GM18858 (cell line): ENCODE results near the gene TNS3.
"Not testable (repeated sequence)": the region's sequence is repeated elsewhere in the genome, so short reads cannot be mapped to it uniquely, and the experiment has no call there.

Experiments
- ATAC-seq: cut with Tn5 transposase; IDR thresholded peaks from one replicate; pipeline ENCODE4 v1.9.1; 2021; ENCODE audit not compliant: unreplicated experiment

Gene TNS3

DNA sequence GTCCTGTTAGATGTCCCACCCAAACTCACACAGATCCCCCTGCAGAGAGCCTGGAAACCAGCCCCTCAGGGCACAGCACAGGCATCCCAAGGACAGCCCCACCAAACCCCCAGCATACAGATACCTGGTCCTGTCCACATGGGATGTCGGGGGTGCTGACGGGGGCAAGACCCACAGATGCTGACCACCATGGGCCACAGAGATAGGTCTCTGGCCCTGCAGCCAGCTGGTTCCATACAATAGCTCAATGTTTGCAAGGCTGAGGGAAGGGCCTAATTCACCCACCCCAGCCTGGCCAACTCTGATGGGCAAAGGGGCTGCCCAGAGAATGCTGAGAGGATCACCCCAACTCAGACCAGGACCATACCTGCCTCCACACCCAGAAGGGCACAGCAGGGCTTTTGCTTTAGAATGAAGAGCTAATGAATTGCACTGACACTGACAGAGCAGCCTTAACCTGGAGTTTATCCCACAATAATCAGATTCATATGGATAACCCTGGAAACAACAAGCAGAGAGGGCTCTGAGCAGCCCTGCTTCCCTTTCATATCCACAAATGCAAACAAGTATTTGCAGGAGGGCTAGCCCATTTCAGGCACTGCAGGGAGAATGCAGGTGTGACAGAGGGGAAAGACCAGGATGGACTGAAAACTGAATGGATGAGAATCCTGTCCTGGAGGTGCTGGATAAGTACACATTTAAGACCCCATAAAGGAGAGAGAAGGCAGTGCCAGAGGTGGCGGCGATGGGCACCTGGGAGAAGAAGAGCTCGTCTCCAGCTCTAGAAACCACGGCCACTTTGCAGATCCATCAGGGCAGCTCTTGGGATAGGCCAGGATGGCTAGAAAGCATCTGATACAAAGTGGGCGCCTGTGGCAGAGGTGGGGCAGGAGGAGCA lies 126.7 kb downstream of the TNS3 start:
- no peak for ATAC-seq

DNA sequence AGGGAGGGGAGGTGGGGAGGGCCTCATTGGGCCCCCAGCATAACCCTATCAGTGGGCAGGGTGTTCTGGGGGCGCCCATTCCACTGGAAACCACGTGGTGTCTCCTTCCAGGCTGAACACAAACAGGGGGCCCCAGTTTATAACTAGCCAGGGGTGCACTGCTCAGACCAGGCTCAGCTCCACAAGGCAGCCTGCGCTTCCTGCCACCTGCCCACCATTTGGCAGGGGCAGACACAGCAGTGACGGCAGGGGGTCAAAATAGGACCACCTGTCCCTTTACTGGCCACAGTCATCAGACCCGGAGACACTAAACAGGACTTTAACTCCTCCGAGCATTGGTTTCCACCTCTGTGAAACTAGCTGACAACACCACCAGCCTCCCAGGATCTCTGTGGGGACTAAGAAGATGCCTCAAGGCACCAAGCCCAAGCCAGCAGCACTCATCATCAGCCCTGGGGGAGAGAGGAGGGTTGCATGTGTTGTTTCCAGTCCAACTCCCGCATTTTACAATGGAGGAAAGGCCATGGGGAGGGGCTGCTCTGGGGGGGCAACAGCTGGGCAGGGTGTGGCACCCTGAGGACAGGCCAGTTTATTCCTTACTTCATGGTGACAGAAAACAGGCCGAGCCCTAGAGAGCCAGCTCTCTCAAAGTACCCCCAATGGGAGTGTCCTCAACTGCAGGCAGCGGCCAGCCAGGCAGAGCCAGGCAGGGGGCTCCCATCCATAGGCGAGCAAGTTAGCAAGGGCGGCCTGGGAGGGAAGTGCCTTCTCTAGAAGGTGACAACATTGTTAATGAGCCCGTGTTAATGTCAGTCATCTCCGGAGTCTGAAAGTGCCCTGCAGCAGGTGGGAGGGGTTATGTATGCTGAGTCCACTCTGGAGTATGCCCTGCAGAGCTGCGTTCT lies 127.6 kb downstream of the TNS3 start:
- ATAC-seq = no peak

DNA sequence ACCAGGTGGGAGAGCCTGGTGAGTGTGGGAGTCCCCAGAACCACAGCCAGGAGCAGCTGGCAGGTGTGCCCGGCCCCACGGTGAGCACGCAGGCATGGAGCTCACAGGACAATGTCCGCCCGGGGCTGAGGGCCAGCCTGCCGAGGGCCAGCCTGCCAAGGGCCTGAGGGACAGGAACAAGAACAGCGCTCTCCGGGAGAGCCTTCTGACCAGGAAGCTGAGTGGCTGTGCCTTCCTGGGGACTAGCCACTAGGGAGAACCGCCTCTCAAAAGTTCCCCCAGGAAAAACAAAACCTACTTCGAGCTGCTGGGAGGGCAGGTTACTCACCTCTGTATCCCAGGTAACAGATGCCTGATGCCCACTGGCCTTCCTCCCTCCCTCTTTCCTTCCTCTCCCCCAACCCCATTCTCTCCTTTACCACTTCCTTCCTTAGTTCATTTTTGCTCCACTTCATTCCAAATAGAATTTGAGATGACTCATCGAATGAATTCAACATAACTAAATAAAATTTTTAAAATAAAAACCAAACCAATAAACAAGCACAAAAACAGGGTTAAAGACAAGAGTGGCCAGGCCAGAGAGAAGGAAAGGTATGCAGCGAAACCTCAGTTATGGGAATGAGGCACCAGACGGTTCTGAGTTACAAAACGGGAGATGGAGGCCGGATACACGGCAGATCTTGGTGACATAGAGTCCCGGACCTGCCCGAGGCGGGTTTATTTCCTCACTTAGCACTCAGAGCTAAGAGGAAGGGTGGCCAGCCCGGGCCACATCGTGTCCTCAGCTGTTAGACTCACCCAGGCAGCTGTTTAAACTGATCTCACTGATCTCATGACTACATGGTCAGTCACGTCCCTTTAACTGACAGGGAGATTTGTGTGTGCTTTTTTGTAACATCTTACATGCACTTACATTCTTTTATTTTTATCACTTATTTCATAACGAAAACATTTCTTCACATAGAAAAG lies 128.5 kb downstream of the TNS3 start:
- ATAC-seq = no peak

GRCh38 chr7:47452715-47453092 lies 129.2 kb downstream of the TNS3 start:
- ATAC-seq = no peak

GRCh38 chr7:47452295-47452694 lies 129.6 kb downstream of the TNS3 start:
- no peak for ATAC-seq

DNA sequence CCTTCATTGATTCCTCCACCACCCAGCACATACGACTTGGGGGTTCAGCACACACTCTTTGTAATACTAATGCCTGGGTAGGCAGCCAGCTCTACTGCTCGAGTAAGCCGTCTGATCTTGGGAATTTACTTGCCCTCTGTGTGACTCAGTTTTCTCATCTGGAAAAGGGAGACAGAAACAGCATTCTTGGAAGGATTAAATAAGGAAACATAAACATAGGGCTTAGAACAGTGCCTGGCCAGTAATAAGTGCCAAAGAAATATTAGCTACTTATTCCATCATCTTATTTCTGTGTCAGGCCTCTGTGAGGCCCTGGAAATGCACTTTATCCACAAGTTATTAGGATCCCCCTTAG lies 130.1 kb downstream of the TNS3 start:
- no peak for ATAC-seq

DNA sequence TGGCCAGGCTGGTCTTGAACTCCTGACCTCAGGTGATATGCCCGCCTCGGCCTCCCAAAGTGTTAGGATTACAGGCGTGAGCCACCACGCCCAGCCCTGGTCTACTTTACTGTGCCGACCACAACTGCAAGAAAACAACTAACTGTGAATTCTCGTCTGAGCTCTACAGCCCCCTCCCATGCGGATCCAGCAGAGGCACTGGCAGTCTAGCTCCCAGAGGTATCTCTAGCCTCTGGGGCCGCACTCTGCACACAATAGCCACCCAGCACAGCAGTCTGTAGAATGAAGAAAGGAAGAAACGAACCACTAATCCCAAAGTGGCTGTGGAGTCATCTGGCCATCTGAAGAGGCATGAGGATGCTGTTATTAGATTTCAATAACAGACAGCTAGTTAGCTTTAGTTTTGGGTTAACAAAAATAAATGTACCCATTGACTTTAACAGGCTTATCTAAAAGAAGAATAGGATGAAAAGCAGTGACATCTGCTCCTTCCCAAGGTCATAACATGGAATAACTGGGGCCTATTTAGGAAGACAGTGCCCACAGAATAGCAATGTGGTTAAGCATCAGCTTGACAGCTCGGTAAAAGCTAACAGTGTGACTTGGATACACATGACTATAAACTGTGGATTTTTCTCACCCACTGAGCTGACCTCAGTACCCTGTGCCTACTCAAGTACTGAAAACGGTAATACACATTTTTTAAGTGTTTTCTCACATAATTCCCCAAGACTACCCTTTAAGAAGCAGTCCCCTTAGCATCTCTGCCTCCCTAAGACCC lies 131.9 kb downstream of the TNS3 start:
- ATAC-seq = no peak

- no peak for ATAC-seq
Observed at GRCh38 chr7:47448971-47449370, 132.9 kb downstream of the TNS3 start.

GRCh38 chr7:47447621-47448349 lies 134.1 kb downstream of the TNS3 start:
- ATAC-seq = no peak

GRCh38 chr7:47446871-47447466 lies 134.9 kb downstream of the TNS3 start:
- ATAC-seq = no peak

DNA sequence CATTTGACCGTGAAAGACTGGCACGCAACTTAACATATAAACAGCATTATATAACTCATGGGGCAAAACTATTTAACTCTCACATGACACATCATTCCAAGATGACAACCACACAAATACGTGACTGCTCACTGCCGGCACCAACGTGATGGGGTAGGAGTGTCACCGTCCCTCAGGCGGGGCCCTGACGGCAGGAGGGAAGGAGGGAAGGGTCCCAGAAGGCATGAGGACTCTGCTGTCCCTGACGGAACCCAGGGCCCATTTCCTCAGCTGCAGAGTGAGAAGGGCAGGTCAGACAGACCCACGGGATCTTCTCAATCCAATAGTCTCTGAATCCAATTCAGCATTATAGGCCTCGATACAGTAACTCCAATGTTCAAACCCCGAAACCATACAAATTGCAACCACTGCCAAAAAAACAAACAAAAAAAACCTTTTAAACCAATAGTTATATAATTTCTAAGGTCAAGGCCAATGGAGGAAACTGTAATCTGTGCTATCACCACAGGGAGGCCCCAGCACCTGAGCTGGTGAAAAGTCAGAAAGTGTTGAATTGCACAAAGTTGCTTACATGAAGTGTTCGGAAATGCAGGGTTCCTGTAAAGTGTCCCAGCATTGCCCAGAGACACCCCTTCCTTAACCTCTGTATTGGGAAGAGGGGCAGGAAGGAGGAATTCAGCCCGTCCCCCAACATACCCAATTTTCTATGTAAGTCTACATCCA lies 137.4 kb downstream of the TNS3 start:
- ATAC-seq = no peak

- no peak for ATAC-seq
Observed at GRCh38 chr7:47443049-47443448, 138.9 kb downstream of the TNS3 start.

DNA sequence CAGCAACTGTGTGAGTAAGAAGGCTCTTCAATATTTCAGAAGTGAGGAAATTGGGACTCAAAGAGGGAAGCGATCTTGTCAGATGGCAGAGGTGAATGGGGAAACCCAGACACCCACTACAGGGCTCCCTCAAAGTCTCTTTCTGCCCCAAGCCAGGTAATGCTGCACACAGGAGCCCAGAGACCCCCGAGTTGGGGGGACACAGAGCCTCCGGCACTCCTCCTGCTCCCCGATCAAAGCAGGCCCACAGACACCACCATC lies 139.4 kb downstream of the TNS3 start:
- ATAC-seq = no peak

- ATAC-seq = no peak
Observed at GRCh38 chr7:47441796-47442604, 139.9 kb downstream of the TNS3 start.

DNA sequence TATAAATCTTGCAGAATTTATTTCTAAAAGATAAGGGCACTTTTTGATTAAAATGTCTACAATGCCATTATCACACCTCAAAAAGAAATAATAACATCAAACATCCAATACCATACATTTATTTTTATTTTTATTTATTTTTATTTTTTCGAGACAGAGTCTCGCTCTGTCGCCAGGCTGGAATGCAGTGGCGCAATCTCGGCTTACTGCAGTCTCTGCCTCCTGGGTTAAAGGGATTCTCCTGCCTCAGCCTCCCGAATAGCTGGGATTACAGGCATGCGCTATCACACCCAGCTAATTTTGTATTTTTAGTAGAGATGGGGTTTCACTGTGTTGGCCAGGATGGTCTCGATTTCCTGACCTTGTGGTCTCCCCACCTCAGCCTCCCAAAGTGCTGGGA lies 140.9 kb downstream of the TNS3 start:
- ATAC-seq = not testable (repeated sequence)

DNA sequence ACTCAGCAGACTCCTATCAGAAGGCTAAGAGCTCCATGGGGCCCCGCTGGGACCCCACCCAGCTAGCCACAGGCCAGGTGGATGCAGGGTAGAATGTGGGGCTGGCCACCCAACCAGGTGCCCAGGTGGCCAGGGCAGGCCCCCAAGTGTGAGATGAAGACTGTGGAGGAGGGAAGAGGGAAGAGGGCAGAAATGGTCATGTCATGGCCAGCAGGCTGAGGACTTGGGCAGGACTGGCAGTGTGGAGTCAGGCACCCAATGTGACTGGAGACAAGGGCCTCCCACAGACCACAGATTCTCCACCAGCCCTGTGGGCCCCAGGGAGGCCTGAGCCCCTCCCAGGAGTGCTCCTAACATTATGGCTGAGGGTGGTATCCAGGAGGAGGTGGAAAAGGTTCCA lies 141.6 kb downstream of the TNS3 start:
- no peak for ATAC-seq

- ATAC-seq = no peak
Observed at GRCh38 chr7:47439181-47439667, 142.7 kb downstream of the TNS3 start.
